ENCODE data around the gene SRBD1. TPM values are rescaled to one million over a fixed set of nuclear protein-coding genes. Genes with fewer than 3 reads are reported as not detected.

The SRBD1 gene
- polyA plus RNA-seq, 1 donor (not counting 4 experiments of a cell fraction or from before 2014, with no cell fraction given), result 8.8 TPM

DNA sequence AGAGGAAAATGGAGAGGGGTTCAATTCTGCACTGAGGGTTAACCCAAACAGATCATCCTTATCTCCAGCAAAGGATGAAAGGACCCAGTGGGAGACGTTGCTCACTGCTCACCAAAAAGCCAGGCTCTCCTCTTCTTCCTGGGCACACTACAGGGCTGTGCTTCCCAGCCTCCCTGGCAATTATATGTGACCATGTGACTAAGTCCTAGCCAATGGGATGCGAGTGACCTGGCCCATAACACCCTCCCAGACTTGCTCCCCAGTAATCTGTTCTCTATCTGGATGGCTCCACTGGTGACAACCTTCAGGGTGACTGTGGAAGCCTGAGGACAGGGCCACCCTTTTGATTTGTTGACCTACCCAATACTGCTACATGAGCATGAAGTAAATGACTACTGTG, 29.5 kb upstream of the SRBD1 start:
- no peak overlapping the region for H3K9ac ChIP-seq (ENCODE audit: control insufficient read depth, extremely low read depth, insufficient read depth, low read length)
- dilution Hi-C loops (cut with MboI; ENCODE audit: extremely low pct_ligation_motif_present, low sequenced_read_pairs), result no loop called here
- H3K79me2 ChIP-seq (ENCODE audit: control insufficient read depth, insufficient read depth, low read length), result no peaks in the 10 kb centered on the region
- peaks cover 14% of the 10 kb centered on the region for H3K27me3 ChIP-seq (ENCODE audit: control insufficient read depth, extremely low read depth, insufficient read depth, low read length)
- FAIRE-seq, result no peak
- no peak for DNase-seq (ENCODE audit: low read depth, low spot score)
- TF ChIP-seq, protein P1, sequence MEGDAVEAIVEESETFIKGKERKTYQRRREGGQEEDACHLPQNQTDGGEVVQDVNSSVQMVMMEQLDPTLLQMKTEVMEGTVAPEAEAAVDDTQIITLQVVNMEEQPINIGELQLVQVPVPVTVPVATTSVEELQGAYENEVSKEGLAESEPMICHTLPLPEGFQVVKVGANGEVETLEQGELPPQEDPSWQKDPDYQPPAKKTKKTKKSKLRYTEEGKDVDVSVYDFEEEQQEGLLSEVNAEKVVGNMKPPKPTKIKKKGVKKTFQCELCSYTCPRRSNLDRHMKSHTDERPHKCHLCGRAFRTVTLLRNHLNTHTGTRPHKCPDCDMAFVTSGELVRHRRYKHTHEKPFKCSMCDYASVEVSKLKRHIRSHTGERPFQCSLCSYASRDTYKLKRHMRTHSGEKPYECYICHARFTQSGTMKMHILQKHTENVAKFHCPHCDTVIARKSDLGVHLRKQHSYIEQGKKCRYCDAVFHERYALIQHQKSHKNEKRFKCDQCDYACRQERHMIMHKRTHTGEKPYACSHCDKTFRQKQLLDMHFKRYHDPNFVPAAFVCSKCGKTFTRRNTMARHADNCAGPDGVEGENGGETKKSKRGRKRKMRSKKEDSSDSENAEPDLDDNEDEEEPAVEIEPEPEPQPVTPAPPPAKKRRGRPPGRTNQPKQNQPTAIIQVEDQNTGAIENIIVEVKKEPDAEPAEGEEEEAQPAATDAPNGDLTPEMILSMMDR (optimal IDR thresholded peaks at IDR 0.05 in 1 of 3, IDR thresholded peaks at IDR 0.05 in 1 of 3, conservative IDR thresholded peaks at IDR 0.05 in 1 of 3; ENCODE audit: extremely low read depth in 1 of 3, insufficient read depth in 2 of 3, low read length in 3 of 3), result no peak
- TF ChIP-seq EZH2 (IDR thresholded peaks at IDR 0.05; ENCODE audit: low read length), result no peak
- no peaks in the 10 kb centered on the region for H3K36me3 ChIP-seq (ENCODE audit: control insufficient read depth in 2 of 2, extremely low read depth in 1 of 2, insufficient read depth in 2 of 2, low read length in 2 of 2)
- no peak overlapping the region for H3K27ac ChIP-seq (ENCODE audit: control insufficient read depth, insufficient read depth, low read length)
- H3K4me3 ChIP-seq (ENCODE audit: control insufficient read depth in 2 of 3, extremely low read depth in 1 of 3, insufficient read depth in 2 of 3, low read depth in 1 of 3, low read length in 3 of 3), result no peak overlapping the region
- H3K4me1 ChIP-seq (ENCODE audit: control insufficient read depth, extremely low read depth, insufficient read depth, low read length), result peaks cover 6% of the 10 kb centered on the region
- no peaks in the 10 kb centered on the region for H3K9me3 ChIP-seq (ENCODE audit: control insufficient read depth, low read depth, low read length)
- no peaks in the 10 kb centered on the region for H3K9me1 ChIP-seq (ENCODE audit: control insufficient read depth, extremely low read depth, insufficient read depth, low read length)
- no peak overlapping the region for H3K4me2 ChIP-seq (ENCODE audit: control insufficient read depth, extremely low read depth, insufficient read depth, low read depth, low read length)
- no peaks in the 10 kb centered on the region for H4K20me1 ChIP-seq (ENCODE audit: control insufficient read depth, extremely low read depth, insufficient read depth, low read length)
- no peak overlapping the region for H2AFZ ChIP-seq (ENCODE audit: control insufficient read depth, low read length)

DNA sequence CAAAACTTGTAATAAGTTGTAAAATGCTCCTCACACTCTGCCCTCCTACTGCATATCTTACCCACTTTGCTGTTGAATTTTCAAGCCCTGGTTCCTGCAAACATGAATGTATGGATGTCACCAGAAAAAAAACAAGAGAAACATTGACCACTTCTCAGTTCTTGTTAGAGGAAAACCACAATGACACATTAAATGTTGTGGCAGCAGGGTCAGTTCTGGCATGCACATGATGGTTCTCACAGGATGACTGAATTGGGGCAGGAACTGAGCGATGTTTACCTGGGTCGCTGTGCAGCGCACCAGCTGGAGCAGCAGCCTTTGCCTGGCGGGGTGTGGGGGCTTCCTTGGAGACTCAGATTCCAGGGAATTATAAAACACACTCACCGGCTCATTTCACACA, 26.4 kb upstream of the SRBD1 start:
- peaks cover 12% of the 10 kb centered on the region for H3K27me3 ChIP-seq (ENCODE audit: control insufficient read depth, extremely low read depth, insufficient read depth, low read length)
- no peak overlapping the region for H2AFZ ChIP-seq (ENCODE audit: control insufficient read depth, low read length)
- H3K4me1 ChIP-seq (ENCODE audit: control insufficient read depth, extremely low read depth, insufficient read depth, low read length), result peaks cover 2% of the 10 kb centered on the region
- TF ChIP-seq, protein P1 (optimal IDR thresholded peaks at IDR 0.05 in 1 of 3, IDR thresholded peaks at IDR 0.05 in 1 of 3, conservative IDR thresholded peaks at IDR 0.05 in 1 of 3; ENCODE audit: extremely low read depth in 1 of 3, insufficient read depth in 2 of 3, low read length in 3 of 3), result no peak
- no peak for TF ChIP-seq EZH2 (IDR thresholded peaks at IDR 0.05; ENCODE audit: low read length)
- dilution Hi-C loops (cut with MboI; ENCODE audit: extremely low pct_ligation_motif_present, low sequenced_read_pairs), result no loop called here
- no peaks in the 10 kb centered on the region for H3K79me2 ChIP-seq (ENCODE audit: control insufficient read depth, insufficient read depth, low read length)
- H3K27ac ChIP-seq (ENCODE audit: control insufficient read depth, insufficient read depth, low read length), result no peak overlapping the region
- H3K4me2 ChIP-seq (ENCODE audit: control insufficient read depth, extremely low read depth, insufficient read depth, low read depth, low read length), result no peak overlapping the region
- no peaks in the 10 kb centered on the region for H4K20me1 ChIP-seq (ENCODE audit: control insufficient read depth, extremely low read depth, insufficient read depth, low read length)
- H3K4me3 ChIP-seq (ENCODE audit: control insufficient read depth in 2 of 3, extremely low read depth in 1 of 3, insufficient read depth in 2 of 3, low read depth in 1 of 3, low read length in 3 of 3), result no peak overlapping the region
- H3K9ac ChIP-seq (ENCODE audit: control insufficient read depth, extremely low read depth, insufficient read depth, low read length), result no peak overlapping the region
- no peaks in the 10 kb centered on the region for H3K9me1 ChIP-seq (ENCODE audit: control insufficient read depth, extremely low read depth, insufficient read depth, low read length)
- H3K9me3 ChIP-seq (ENCODE audit: control insufficient read depth, low read depth, low read length), result no peaks in the 10 kb centered on the region
- no peaks in the 10 kb centered on the region for H3K36me3 ChIP-seq (ENCODE audit: control insufficient read depth in 2 of 2, extremely low read depth in 1 of 2, insufficient read depth in 2 of 2, low read length in 2 of 2)
- DNase-seq (ENCODE audit: low read depth, low spot score) (no peak), FAIRE-seq (no peak)
